Sciatic nerve (tissue), 2 donors: Measurements from ENCODE around the gene PAX6. TPM values are rescaled to one million over a fixed set of nuclear protein-coding genes. Genes with fewer than 3 reads are reported as not detected.

Source experiments
- ATAC-seq: fragments of 200-7000 bp; cut with Tn5 transposase; one replicate; pipeline ENCODE4 v1.9.1; 2020; ENCODE audit warnings: mild to moderate bottlenecking, moderate library complexity
- DNase-seq: peaks from one replicate; pipeline ENCODE4 v3.0.0-alpha.2; 2020; ENCODE audit warnings: low spot score
- intact Hi-C: fragments of 100-400 bp; cut with DNase I; formaldehyde crosslinking; loops from one replicate; pipeline ENCODE4 v1.14.2; 2022
- total RNA-seq: library from RNA; stranded (reverse); fragmentation: NEBNext Ultra II Directional; extraction: Animal tissue kit (Norgen Biotek cat#: 25700); gene quantifications from one replicate; pipeline ENCODE4 v1.2.1, GENCODE V29; 2021
- donor health status: DM: no; HTN: no; CAD: no.
- donor health status: DM: no; HTN: no; CAD: no.

The PAX6 gene
- total RNA-seq, 1 donor from 2014 or later, result not detected

DNA sequence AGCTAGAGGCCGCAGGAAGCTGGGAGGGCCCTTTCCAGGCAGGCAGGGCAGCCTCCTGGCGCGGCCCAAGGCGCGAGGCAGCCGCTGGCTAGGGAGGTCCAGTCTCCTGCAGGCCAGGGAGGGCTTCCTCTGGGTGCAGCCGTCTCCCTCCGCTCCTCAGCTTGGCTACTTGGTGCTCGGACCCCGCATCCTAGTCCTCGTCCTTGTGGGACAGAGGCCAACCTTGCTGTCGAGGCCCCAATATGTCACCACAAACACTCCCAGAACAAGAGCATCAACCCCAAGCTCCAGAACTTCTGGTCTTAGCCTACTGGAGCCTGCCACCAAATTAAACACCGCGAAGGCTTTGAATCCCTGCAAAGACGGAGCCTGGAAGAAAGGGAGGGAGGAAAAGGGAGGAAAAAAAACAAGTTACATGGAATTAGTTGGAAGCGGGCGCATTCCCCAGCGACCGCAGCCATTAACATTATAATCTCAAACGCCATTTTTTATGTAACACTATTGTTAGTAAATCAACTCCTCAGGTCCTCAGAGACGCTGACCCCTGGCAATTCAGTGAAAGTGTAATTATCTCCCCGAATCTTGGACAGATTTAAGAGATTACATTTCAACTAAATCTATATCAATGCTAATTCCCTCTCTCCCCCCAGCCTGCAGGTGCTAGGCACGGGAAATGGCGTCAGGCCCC lies 12.7 kb upstream of the PAX6 start:
- no peak for ATAC-seq
- intact Hi-C loops, result no loop called here
- DNase-seq, result no peak

- intact Hi-C loops, result no loop called here
- ATAC-seq, result no peak
- no peak for DNase-seq
Measured at GRCh38 chr11:31822927-31823643, 12.0 kb upstream of the PAX6 start.

DNA sequence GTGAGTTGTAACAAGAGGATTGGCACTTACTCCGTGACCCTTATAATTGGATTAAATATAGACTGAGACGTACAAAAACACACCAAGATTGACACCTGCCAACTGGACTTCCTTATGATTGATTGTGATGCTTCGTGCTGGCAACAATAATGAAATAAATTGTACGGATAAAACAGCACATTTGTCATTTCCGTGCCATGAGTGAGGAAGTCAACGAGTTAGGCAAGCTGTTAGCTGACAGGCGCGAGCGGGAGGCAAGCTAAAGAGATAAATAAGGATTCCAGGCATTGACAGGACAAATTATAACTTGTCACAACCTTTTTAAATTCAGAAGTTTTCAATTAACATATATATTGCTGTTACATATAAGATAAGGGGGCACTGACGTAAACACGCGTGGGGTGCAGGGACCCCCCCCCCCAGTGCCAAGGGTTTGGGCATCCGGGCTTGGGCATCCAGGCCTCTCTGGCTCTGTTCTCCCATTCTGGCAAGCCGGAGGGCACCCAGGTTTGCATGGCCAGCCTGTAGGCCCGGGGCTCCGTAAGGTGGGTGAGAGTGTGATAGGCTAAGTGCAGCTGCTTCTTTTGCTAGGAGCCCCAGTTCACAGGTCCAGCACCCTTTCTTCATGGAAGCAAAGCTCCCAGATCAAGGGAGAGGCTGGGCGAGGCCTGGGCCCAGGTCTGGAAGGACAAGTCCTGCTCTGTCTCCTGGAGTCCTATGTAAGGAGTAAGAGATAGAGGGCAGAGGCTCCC lies 11.2 kb upstream of the PAX6 start:
- DNase-seq (no peak), ATAC-seq (no peak)
- intact Hi-C loops, result no loop called here

DNA sequence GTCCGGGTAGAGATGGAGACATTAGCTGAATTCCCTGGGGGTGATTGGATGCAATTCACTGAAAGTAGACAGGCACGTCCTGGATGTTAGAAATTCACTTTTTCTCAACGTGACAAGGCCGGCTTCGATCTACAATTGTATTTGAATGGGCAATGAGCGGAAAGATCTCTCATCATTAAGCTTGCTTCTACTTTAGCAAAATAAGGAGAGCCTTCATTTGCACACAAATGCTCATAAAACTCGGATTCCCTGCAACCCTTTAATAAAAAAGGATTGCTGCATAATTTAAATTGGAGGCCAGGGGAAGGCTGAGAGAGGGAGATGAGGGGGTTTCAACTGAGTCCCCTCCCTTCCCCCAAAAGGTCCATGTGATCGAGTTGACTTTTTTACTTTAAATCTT lies 10.6 kb upstream of the PAX6 start:
- ATAC-seq (no peak), DNase-seq (no peak)
- intact Hi-C loops, result no loop called here

DNA sequence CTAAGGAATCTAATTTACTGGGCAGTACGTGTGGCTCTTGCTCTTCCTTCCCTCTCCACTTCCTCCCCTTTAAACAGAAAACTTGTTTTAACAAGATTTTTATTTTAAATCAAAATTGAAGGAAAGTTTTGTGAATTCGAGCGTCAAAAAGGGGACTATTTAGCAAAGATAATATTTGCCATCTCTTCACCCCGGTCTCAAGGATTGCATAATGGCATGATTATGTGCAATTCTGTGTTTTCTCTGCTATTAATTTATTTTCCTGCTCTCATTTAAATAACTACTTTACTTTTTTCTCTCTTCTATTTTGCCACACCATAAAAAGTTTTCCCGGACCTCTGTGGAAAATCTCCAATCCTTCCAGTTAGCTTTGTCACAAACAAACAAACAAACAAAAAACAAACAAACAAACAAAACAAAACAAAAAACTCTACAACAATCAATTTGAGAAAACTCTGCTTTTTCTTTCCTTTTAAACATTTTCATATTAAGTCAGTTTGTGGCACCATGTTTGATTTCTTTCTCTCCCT lies 10.2 kb upstream of the PAX6 start:
- intact Hi-C loops, result no loop called here
- DNase-seq (no peak), ATAC-seq (no peak)

- ATAC-seq (no peak), DNase-seq (no peak)
- intact Hi-C loops, result no loop called here
Measured at GRCh38 chr11:31820438-31820818, 9.3 kb upstream of the PAX6 start.

DNA sequence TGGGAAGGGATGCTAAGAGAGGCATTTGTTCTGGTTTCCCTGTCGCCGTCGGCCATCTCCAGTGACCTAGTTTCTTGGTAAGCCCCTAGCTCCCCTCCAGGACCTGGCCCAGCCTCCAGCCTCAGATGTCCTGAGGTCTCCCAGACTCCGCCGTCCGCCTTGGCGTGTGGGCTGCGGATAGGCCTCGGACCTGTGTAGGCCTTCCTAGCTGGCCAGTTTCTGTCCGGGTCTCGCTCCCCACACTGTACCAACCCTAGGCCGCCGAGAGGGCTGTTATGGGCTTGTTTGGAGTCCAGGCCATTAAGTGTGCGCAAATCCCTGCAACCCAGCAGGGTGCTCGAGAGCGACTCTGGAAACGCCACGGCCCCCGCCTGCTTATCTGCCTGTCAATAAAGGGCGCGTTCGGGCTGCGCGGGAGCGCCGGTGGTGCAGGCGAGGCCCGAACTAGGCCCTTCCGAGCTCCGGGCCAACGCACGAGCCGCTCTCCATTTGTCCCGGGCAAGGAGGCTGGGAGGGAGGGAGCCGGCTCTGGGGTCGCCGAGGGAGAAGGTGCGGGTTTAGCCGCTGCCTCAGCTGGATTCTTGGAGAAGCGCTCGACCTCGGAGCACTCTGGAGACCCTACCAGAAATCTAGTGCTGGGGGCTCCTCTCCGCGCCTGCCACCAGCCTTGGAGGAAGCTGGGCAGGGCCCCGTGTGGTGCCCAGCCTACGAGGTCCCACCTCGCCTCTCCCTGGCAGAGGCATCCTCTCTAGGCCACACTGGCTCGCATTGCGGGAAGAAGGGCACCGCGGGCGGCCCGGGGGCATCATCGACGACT lies 8.7 kb upstream of the PAX6 start:
- intact Hi-C loops, result no loop called here
- DNase-seq (no peak), ATAC-seq (no peak)

- ATAC-seq (no peak), DNase-seq (no peak)
- intact Hi-C loops, result no loop called here
Measured at GRCh38 chr11:31818874-31819331, 7.8 kb upstream of the PAX6 start.

DNA sequence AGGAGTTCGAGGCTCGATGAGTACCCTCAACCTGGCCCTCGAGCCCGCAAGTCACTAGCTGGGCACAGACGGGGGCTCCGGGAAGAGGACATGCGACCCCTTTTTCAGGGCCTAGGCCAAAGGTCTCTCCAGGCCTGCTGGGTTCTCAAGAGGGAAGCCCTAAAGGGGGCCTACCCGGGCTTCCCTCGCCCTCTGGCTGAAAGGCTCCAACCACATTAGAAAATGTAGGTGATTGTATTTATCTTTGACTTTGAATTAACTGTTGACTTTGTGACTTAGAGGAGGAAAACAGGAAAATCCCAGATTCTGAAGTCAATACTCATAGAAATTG lies 7.3 kb upstream of the PAX6 start:
- intact Hi-C loops, result no loop called here
- ATAC-seq, result no peak
- no peak for DNase-seq

DNA sequence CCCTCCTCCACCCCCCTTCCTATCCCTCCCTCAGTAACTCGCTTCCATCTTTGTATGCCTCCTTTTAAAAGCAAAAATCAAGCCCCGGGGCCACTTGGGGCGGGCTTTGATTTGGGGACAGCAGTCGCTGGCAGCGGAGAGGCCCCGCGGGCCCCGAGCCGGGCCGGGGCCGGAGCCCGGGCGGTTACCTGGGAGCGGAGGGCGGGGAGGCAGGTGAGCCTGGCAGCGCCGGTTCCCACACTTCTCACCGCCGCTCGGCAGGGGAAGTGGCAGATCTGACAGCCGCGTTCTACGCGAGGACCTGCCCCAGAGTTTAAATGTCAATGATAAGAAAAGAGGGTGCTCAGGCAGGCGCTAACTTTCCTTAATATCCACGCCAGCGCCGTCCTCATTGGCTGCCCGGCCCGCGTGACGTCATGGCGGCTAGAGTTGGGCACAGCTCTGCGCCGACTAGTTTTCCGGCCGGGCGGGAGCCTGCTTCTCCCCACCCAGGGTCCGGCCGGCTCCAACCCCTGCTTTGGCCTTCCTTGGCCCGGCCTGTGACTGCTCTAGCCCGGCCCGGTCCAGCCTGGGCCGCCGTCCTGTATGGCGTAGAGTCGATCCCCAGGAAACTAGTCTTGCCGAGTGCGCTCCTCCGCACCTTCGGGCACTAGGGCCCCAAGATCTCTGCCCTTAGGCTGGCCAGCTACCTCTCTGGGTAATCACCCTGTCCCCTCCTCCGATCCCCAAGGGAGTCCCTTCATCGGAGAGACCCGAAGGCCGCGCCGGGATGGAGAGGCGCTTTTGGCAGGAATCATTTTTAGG lies 6.7 kb upstream of the PAX6 start:
- no peak for DNase-seq
- intact Hi-C loops, result no loop called here
- ATAC-seq, result no peak

- intact Hi-C loops, result no loop called here
- ATAC-seq (no peak), DNase-seq (no peak)
Measured at GRCh38 chr11:31817054-31817620, 6.0 kb upstream of the PAX6 start.

- no peak for ATAC-seq
- DNase-seq, result no peak
Measured at GRCh38 chr11:31816468-31817053, 5.4 kb upstream of the PAX6 start.

DNA sequence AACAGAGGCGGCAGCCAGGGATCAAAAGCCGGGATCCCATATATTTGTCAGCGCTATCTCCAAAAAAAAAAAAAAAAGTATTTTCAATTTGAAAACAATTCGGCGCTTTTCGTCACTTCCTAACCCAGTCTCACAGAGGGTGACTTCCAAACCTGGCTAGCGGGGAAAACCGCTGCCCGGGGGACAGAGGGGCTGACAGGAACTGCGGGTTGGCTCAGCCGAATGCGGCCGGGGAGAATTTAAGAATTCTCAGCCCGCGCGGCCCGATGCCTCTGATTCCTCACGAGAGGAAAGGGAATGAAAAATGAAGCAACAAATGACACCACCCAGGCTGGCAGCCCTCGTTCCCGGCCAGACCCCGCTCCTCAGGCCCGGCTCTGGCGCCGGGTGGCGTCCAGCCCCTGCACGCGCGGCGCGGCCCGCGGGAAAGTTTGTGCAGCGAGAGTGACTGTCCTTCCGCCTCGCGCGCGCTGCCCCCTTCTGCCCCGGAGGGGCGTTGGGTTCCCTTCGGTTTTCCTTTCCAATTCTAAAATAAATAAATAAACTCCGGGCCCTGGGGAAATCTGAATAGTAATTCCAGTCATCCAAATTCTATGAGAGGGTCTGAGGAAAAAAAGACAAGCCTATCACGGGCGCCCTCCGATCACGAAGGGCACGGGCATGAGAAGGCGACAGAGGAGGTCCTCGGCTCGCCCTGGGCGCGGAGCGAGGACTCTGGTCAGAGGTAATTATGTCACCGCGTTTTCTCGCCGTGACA lies 4.8 kb upstream of the PAX6 start:
- no peak for DNase-seq
- intact Hi-C loops, result no loop called here

More at GRCh38 chr11:31816468-31817053, 5.4 kb upstream of the PAX6 start:
- intact Hi-C loops, result no loop called here

DNA sequence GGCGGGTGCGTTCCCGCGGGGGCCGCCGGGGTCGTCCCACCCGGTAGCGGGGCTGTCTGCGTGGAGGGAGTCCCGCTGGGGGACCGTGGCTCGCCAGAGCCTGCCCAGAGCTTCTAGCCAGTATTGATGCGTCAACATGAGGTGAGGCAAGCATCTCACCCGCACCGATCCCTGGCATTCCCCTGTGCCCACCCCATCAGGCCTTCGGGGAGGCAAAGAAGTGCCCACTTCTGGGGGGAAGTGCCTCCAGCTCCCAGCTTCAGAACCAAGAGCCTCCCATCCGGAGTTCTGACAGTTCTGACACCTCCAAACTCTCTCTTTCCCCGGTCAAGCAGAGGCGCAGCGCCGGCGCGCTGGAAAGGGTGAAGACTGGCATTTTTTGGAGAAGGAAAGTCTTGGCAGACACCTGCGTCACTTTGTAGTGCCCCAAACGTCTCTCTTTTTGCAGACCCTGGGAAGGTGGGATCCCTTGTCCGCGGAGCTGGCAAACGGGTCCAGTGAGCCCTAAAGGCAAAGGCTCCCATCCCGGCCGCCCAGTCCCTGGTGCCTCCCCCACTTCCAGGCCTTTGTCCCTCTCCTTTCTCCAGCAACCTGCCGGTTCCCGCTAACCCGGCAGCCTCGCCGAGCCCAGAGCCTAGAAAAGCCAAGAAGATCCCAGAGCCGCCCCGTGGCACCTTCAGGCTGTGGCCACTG lies 3.2 kb upstream of the PAX6 start:
- no peak for DNase-seq
- intact Hi-C loops, result no loop called here
- no peak for ATAC-seq

More for the DNA sequence above, 4.8 kb upstream of the PAX6 start:
- no peak for ATAC-seq

DNA sequence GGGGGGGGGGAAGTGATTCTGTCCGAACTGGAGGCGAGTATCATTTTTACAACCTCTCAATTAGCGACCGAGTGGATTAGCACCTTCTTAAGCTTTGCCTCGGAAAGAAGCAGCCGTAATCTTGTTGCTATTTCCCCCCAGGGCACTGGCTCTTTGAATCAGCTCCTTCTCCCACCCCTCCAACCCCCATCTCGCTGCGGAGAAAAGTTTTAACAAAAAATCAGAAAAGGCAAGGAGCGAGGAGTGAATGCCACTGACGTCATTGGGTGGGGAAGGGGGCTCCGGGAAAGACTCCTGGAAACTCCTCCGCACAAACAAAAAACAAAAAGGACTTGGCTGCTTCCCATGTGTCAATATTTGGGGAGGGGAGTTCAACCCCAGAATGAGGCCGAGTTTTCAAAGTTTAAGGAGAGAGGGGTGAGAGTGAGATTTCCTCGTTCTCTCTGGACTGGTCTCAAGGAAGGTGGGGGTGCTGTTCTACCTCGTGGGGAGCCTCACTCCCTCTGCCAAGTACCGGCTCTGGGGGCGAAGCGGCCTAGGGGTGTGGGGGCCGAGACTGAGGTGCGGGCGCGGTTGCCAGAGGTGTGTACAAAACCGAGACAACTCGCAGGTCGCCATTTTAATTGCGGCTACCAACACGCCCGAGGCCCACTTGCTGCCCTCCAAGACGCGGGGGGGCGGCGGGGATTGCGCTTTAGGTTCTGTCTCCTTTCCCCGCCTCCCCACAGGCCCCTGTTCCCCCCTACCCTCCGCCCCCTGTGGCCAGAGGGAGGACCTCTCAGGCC lies 2.5 kb upstream of the PAX6 start:
- intact Hi-C loops, result no loop called here
- DNase-seq (no peak), ATAC-seq (no peak)
